H4 (cell line): ENCODE measurements around the gene ATG4B. TPM values are rescaled to one million over a fixed set of nuclear protein-coding genes. Genes with fewer than 3 reads are reported as not detected.

Experiments
- DNase-seq: peaks from one replicate; pipeline ENCODE4 v3.0.0-alpha.2; 2015; ENCODE audit warnings: low spot score
- total RNA-seq: library from RNA; depleted of rRNA; stranded (reverse); fragments of >200 nt; shearing (Covaris generic); gene quantifications from 2 replicates; pipeline ENCODE4 v1.2.3, GENCODE V29; 2014; rRNA removed

ATG4B gene
- total RNA-seq, 1 experiment from 2014 or later, result 72.8 TPM

DNA sequence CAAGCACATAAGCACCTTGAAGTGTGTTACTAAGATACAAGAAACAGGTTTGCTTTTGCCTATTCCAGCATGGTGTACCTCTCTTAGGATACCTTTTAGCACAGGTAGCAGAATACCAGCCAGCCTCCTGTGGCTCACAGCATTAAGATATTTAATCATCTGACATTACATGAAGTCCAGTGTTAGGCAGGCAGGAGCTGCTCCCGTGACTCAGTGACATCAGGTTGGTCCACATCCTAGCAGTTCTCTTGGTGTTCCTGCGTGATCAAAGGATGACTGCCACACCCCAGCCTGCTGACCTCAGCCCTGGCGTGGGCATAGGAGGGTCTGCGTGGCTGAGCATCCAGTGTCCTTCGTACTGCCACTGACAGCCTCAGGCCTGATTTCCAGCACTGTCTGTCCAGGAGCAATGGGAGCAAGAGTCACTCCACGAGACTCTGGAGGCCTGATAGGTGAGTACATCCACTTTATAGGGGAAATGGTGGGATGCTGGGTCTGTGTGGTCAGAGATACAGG lies 52.8 kb downstream of the ATG4B start:
- no peak for DNase-seq

DNA sequence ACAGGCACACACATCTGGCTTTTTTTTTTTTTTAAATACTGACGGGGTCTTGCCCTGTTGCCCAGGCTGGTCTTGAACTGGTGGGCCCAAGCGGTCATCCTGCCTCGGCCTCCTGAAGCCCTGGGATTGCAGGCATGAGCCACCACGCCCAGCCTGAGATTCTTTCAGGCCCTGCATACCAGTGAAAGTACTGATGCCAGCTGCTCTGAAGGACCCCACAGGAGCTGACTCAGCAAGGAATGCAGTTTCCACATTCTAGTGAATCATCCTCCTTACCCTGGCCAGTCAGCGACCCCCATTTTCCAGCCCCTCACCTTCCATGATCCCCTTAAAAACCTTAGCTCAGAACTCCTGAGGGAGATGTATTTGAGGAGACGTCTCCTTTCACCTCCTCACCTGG lies 55.0 kb downstream of the ATG4B start:
- no peak for DNase-seq

DNA sequence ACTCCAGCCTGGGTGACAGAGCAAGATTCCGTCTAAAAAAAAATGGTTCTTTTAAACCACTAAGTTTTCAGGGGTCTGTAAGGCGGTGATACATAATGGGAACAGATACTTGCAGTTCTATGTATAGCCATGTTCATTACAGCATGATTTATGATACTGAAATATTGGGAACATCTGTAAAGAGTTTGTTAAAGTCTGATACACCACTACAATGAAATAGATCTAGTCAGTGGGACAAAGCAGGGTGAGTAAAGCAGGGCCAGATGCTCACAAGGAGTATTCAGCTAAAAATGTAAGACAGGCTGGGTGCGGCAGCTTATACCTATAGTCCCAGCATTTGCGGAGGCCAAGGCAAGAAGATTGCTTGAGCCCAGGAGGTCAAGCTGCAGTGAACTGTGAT lies 58.2 kb downstream of the ATG4B start:
- no peak for DNase-seq

DNA sequence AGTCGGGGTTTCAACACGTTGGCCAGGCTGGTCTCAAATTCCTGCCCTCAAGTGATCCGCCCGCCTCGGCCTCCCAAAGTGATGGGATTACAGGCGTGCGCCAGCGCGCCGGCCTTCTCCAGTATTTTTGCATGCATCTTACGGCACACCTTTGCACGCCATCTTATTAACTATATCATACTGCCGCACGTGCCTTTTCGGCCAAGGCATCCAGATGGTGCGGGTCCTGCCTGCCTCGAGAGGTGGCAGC lies 63.6 kb downstream of the ATG4B start:
- peak; percentile 93 for DNase-seq

DNA sequence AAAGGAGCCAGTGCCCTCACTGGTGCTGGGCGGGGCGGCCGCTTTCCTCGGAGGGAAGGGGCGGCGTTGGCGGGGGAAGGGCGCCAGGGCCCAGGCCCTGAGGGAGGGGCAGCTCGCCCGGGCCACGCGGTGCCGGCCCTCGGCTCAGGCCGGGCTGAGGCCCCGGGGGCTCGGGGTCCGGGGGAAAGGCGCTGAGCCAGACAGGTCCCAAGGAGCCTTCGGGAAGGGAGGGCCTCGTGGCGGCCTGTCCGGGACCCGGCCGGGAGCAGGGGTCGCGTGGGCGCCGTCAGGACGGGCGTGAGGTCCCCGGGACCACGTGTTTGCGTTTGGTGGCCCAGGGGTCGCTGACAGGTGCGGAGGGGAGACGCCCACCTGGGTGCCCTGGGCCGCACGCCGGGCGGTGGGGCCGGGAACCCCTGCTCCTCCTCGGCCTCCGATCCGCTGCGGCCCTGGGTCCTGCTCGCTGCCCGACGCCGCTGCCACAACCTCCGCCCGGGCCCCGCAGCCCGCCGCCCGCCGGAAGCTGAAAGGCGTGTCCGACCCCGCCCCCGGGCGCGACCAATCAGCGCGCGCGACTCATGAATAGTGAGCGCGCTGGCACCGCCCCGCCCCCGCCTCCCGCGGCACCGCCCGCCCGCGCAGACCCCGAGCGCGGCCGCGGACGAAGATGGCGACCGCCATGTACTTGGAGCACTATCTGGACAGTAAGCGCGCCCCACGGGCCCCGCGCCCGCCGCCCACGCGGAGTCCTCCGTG lies 64.1 kb downstream of the ATG4B start, which contains the start of gene ING5:
ING5 (plus strand) TSS at position 641 of the 756 bp plus-strand sequence; CDS start at position 668, 27 bp downstream.
- peak; percentile 81 for DNase-seq

DNA sequence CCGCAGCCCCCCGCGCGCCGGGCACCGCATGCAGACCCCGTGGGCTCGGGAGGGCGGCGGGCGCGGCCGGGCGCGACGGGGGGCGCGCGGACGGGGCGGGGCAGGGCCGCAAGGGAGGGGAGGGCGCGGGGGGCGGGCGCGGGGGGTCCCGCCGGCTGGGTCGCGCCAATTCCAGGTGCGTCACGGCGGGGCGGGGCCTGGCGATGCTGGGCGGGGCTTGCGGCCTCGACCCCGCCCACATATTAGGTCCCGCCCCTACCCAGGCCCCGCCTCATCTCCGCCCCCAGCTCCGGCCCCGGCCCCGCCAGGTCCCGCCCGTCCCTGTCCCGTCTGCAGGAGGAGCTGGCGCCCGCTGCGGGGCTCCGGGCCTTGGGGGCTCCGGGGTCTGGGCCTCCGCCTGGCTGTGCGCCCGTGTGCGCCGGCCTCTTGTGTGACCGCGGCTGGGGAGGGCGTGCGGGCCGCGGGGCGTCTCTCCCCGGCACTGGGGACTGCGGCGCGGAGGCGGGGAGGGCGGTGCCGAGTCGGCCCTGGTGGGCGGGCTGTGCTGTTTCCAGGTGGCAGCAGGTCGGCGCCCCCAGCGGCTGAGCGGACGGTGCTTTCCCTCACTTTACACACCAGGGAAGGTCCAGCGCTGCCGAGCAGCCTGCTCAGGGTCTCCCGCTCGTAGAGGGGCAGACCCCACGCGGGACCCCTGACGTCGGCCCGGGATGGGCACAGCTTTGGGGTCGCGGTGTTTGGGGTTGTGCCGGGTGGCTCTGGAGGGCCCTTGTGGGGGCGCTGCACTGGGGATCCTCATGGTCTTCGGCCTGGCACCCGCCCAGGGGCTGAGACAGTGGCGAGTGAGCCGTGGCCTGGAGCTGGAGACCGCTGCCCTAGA lies 64.9 kb downstream of the ATG4B start:
- peak; percentile 81 for DNase-seq

DNA sequence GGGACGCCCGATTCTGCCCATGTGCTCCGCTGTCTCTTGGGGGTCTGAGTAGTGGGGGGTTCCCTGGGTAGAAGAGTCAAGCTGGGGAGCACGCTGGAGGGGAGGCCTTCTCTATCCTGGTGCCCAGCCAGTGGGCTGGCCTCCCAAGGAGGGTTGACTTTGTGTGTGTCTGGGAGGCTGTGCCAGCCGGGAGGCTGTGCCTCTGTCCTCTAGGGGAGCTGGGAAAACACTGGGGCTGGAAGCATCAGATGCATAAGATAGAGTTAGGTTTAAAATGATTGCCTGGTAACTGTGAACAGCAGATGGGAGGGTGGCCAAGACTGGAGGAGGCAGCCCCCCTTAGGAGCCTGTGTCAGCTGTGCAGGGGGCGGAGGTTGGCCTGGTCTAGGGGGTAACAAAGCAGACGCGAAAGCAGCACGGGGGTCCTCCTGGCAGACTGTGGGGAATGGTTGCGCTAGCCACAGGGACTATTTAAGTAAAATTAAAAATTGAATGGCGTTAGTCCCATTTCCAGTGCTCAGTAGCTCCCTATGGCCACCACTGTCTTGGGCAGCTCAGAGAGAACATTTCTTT lies 65.6 kb downstream of the ATG4B start:
- DNase-seq, result no peak

DNA sequence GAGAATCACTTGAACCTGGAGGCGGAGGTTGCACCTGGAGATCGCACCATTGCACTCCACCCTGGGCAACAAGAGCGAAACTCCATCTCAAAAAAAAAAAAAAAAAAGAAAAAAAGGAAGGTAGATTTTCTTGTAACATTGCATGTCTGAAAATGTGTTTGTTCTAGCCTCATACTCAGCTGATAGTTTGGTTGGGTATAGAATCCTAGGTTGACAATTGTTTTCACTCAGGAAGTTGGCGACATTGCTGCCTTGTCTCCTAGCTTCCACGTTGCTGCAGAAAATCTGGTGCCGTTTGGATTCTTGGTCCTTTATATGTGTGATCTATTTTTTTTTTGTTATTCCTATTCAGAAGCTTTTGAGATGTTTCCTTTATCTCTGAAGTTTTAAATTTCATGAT lies 69.0 kb downstream of the ATG4B start:
- no peak for DNase-seq

DNA sequence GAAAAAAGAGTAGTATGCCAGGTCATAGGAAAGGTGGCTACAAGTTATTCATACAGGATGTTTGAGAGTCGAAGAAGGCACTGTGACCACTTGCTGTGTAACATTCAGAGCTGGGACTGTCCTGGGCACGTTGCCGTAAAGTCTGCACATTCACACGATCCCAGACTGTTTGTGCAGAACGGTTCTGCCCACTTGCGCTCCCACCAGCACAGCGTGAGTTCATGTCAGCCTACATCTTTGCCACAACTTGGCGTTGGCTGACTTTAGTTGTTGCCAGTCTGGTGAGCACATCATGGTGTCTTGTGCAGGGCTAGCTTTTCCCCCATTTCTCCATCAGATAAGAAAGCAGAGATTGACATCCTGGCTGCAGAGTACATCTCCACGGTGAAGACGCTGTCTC lies 71.4 kb downstream of the ATG4B start:
- DNase-seq, result no peak

DNA sequence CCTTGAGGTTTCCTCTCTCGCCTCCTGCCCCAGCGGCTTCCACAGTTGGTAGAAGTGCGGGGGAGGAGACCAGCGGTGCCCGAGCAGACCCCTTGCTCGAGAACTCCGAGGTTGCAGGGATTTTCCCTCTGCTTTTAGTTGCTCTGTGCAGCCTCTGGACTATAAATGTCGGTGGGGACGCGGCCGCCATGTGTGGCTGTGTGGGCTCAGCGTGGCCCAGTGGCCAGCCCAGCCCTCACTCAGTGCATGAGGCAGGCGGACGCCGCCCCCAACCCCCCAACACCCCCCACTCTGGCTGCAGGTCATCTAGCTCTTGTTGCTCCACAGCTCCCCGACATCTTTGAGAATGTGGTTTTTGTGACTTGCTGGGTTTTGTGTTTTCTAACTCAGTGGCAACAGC lies 81.6 kb downstream of the ATG4B start:
- DNase-seq, result no peak

DNA sequence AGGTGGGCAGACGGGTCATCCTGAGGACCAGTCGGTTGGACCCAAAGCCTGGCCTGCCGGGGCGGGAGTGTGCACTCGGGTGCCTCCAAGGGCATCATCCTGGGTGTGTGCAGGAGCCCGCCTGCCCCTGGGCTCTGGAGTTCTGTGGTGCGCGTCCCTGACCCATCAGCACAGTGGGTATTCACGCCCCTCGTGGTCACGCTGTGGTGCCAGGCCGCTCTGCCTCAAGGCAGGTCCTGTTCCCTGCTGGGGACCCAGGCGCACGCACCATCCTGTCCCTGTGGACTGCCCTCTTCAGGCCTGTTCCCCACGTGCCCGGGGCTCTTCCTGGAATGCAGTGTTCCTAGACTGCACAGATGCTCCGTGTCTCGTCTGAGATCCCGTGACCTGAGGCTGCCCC lies 82.6 kb downstream of the ATG4B start:
- no peak for DNase-seq

DNA sequence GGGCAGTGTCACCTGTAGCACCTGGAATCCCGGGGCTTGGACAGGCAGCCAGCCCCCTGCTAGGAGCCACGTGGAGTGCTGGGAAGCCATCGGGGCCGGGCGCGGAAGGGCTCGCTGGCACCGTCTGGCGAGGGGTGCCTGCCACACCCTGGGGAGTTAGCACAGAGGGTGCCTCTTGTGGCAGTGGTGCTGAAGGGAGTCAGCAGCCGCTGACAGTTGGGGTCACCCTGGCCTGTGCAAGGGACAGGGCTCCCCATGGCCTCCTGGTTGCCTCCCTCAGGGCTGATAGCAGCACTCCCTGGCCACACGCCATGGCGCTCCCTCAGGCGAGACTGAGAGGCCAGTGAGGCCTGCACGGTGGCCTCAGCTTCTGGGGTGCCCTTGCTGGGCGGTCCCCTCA lies 83.1 kb downstream of the ATG4B start:
- DNase-seq, result no peak

DNA sequence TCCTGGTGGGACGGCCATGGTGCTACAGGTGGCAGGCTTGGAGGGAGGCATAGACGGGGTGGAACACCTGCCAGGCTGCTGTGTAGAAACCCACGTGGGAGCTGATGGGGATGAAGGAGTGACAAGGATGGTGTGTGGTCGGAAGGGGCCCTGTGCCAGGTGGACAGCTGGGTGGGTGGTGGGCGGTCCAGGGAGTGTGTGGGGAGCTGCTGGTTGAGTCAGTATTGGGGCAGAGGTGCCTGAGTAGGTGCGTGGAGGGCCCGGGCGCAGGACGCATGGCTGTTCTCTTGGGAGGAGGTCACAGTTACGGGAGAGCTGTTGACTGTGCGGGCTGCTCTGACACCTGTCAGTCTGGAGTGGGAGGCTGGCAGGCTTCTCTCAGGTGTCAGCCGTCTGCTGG lies 84.4 kb downstream of the ATG4B start:
- no peak for DNase-seq

DNA sequence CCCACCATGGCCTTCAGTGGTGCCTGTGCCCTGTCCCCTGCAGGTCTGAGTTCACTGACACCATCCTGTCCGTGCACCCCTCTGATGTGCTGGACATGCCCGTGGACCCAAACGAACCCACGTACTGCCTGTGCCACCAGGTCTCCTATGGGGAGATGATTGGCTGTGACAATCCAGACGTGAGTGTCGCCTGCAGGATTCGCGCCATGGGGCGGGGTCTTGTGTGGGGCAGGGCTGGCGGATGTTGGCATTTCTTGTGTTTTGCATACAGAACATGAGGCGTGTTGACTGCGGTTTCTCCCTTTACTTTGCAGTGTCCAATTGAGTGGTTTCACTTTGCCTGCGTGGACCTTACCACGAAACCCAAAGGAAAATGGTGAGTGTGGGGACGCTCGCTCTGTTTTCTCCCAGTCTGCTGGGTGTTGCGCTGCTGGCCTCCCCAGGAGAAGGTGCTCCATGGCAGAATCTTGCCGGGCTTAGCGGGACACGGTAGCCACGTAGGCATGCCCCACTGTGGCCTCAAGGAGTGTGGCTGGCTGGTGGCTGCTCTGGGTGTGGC lies 85.5 kb downstream of the ATG4B start:
- peak; percentile 4 for DNase-seq

Other genes with a start within 250 kb of the ATG4B start
- 117 and 153 TPM in 2 replicates for gene STK25, start 129.1 kb upstream of the ATG4B start, total RNA-seq
- 1.2 and 2.3 TPM in 2 replicates for gene BOK, start 78.9 kb upstream of the ATG4B start, total RNA-seq
- 30.1 and 39.9 TPM in 2 replicates for gene THAP4, start 535 bp upstream of the ATG4B start, total RNA-seq
- gene DTYMK, start 49.1 kb downstream of the ATG4B start, total RNA-seq, result 87.5 and 96.1 TPM in 2 replicates
- 9.1 and 21.8 TPM in 2 replicates for gene ING5, start 64.3 kb downstream of the ATG4B start, total RNA-seq
- gene D2HGDH, start 96.9 kb downstream of the ATG4B start, total RNA-seq, result 7.2 and 10.4 TPM in 2 replicates
- gene GAL3ST2, start 139.1 kb downstream of the ATG4B start, total RNA-seq, result not detected in 2 replicates
- not detected in 2 replicates for gene NEU4, start 171.5 kb downstream of the ATG4B start, total RNA-seq
- not detected in 2 replicates for gene PDCD1, start 221.2 kb downstream of the ATG4B start, total RNA-seq
- not detected in 2 replicates for gene RTP5, start 232.0 kb downstream of the ATG4B start, total RNA-seq